SK-N-MC (cell line): ENCODE measurements around the gene ITPKB.

Experiments used
- DNase-seq: peaks from one replicate; pipeline ENCODE4 v3.0.0-alpha.2; 2011; ENCODE audit warnings: low read depth, low spot score
- H3K27ac ChIP-seq: fragments of 200-600 bp; sonication (generic); 2 replicates; pipeline ENCODE4 v1.5.1; 2016; ENCODE audit warnings: mixed run types
- H3K36me3 ChIP-seq: fragments of 200-600 bp; sonication (generic); 2 replicates; pipeline ENCODE4 v1.6.1; 2017; ENCODE audit warnings: antibody characterized with exemption, low read length, mixed read lengths; ENCODE audit not compliant: insufficient read depth
- H3K4me3 ChIP-seq: fragments of 200-600 bp; sonication (generic); 2 replicates; pipeline ENCODE4 v1.5.1; 2016
- H3K9ac ChIP-seq: fragments of 200-600 bp; sonication (generic); 2 replicates; pipeline ENCODE4 v1.8.0; 2017; ENCODE audit warnings: mixed run types, mixed read lengths; ENCODE audit not compliant: insufficient read length
- H3K9me3 ChIP-seq: fragments of 200-600 bp; sonication (generic); 2 replicates; pipeline ENCODE4 v1.6.1; 2017; ENCODE audit warnings: low read depth, mild to moderate bottlenecking, antibody characterized with exemption, low read length, moderate library complexity, mixed read lengths
- EZH2 ChIP-seq: fragments of 200-600 bp; sonication (generic); IDR thresholded peaks from one replicate; pipeline ENCODE4 v1.6.1; 2017; ENCODE audit warnings: antibody characterized with exemption
- FOXP2 ChIP-seq: optimal IDR thresholded peaks from 2 replicates; pipeline ENCODE3; 2011; ENCODE audit warnings: mild to moderate bottlenecking, moderate library complexity; ENCODE audit not compliant: insufficient read depth; ENCODE audit errors: extremely low read length, control extremely low read depth
- POLR2AphosphoS5 ChIP-seq: IDR thresholded peaks from 2 replicates; pipeline ENCODE4 v1.6.1; 2012; ENCODE audit warnings: mild to moderate bottlenecking, low read depth, low read length, borderline replicate concordance

ITPKB gene

DNA sequence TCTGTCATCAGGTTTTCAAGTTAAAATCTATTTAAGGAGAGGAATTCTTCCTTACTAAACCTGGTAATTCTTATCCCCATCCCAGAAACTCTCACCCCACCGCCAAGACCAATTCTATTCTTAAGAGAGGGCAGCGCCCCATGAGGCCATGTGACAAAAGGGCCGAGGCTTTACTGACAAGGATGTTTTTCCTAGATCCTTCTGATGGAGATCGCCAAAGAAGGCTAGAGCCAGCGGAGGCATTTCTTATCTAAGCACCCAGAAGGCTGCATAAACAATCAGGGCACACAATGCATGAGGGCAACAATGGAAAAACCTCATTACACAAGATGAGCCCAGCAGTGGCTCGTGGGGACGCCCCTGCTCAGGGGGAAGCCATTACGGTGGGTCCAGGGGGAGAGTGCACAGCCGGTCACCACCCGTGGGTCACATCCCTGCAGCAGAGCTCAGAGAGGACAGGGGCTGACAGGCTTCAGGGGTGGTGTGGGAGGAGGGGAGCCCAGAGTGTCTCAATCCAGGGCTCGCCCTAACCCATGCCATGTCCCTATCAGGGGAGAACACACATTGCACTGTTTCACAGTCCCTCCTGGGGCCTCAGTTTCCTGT is 88.7 kb downstream of the ITPKB start:
- H3K27ac ChIP-seq = no peak overlapping the region
- H3K9me3 ChIP-seq = no peaks in the 10 kb centered on the region
- no peak for TF ChIP-seq POLR2AphosphoS5
- TF ChIP-seq FOXP2 = no peak
- TF ChIP-seq EZH2 = no peak
- H3K9ac ChIP-seq = no peak overlapping the region
- DNase-seq = no peak
- no peak overlapping the region for H3K4me3 ChIP-seq
- no peaks in the 10 kb centered on the region; the same call in 1 of the 2 replicates for H3K36me3 ChIP-seq

- no peak for TF ChIP-seq EZH2
- no peak for TF ChIP-seq POLR2AphosphoS5
- no peak for TF ChIP-seq FOXP2
- no peak overlapping the region for H3K27ac ChIP-seq
- H3K9me3 ChIP-seq = no peaks in the 10 kb centered on the region
- H3K4me3 ChIP-seq = no peak overlapping the region
- H3K9ac ChIP-seq = no peak overlapping the region
- no peaks in the 10 kb centered on the region; the same call in 1 of the 2 replicates for H3K36me3 ChIP-seq
- no peak for DNase-seq
These were observed 89.3 kb downstream of the ITPKB start for GRCh38 chr1:226649780-226650179.

DNA sequence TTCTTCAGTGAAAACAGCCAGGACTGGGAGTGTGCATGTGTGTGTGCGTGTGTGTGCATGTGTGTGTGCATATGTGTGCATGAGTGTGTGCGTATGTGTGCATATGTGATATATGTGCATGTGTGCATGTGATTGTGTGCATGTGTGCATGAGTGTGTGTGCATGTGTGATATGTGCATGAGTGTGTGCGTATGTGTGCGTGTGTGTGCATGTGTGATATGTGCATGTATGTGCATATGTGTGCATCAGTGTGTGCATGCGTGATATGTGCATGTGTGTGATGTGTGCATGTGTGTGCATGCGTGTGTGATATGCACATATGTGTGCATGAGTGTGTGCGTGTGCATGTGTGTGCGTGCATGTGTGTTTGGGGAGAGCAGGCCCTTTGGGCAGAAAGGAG is 89.8 kb downstream of the ITPKB start:
- no peak overlapping the region for H3K9ac ChIP-seq
- TF ChIP-seq POLR2AphosphoS5 = no peak
- H3K27ac ChIP-seq = no peak overlapping the region
- no peaks in the 10 kb centered on the region; the same call in 1 of the 2 replicates for H3K36me3 ChIP-seq
- no peaks in the 10 kb centered on the region for H3K9me3 ChIP-seq
- DNase-seq = no peak
- no peak overlapping the region for H3K4me3 ChIP-seq

DNA sequence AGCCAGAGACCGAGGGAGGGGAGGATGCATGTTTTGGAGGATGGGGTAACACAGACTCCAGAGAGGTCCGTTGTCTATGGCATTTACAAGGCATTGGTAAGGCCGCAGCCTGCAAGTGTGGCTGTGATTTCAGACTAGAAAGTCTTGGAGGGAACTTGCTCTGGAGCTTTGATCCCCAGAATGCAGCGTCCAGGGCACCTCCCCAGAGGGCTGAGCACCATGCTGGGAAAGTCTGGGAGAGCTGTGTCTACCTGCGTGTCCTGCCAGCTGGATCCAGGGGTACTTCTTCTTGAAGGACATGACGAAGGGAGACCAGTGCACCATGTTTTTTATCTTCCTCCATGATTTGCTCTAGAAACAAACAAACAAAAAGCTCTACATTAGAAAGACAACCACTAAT is 90.7 kb downstream of the ITPKB start:
- Histone ChIP-seq H3K4me3 (no peak overlapping the region), H3K9ac (no peak overlapping the region), H3K9me3 (no peaks in the 10 kb centered on the region), H3K36me3 (no peaks in the 10 kb centered on the region; the same call in 1 of the 2 replicates), H3K27ac (no peak overlapping the region)
- TF ChIP-seq EZH2 = no peak
- TF ChIP-seq FOXP2 = no peak
- no peak for DNase-seq

GRCh38 chr1:226647719-226648118 is 91.4 kb downstream of the ITPKB start:
- DNase-seq = no peak
- no peak overlapping the region for H3K4me3 ChIP-seq
- no peak for TF ChIP-seq POLR2AphosphoS5
- TF ChIP-seq EZH2 = no peak
- TF ChIP-seq FOXP2 = no peak
- no peak overlapping the region for H3K27ac ChIP-seq
- H3K9ac ChIP-seq = no peak overlapping the region
- no peaks in the 10 kb centered on the region for H3K9me3 ChIP-seq
- no peaks in the 10 kb centered on the region; the same call in 1 of the 2 replicates for H3K36me3 ChIP-seq

DNA sequence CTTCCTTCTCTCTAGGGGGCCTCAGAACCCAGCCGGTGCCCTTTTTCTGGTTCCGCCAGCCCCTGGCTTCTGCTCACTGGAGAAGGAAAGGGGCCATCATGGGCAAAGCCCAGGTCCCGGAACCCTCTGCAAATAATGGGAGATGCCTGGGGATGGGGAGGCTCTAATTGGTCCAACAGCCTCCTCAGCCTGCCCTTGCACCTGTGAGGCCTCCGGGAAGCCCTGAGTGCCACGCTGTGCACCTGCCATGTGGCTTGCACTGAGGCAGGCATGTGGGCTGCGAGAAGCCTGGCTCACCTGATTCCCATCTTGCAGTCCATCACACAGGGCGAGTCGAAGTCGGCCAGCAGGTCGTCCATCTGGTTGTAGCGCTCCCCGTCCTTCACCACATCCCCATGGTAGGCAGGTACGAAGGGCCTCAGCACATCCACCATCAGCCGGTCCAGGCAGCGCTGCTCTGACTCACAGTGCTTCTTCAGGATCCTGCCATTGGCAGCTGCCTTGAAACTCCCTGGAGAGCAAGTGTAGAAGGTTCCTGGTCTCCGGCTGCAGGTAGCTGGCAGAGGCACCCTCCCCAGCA is 92.1 kb downstream of the ITPKB start:
- no peaks in the 10 kb centered on the region for H3K9me3 ChIP-seq
- DNase-seq = no peak
- no peak overlapping the region for H3K9ac ChIP-seq
- no peak overlapping the region for H3K27ac ChIP-seq
- H3K4me3 ChIP-seq = no peak overlapping the region
- no peaks in the 10 kb centered on the region; the same call in 1 of the 2 replicates for H3K36me3 ChIP-seq
- TF ChIP-seq EZH2 (no peak), FOXP2 (no peak), POLR2AphosphoS5 (no peak)

- Histone ChIP-seq H3K9ac (no peak overlapping the region), H3K27ac (no peak overlapping the region), H3K4me3 (no peak overlapping the region), H3K9me3 (no peaks in the 10 kb centered on the region), H3K36me3 (no peaks in the 10 kb centered on the region; the same call in 1 of the 2 replicates)
- no peak for DNase-seq
- TF ChIP-seq EZH2 (no peak), FOXP2 (no peak), POLR2AphosphoS5 (no peak)
These were observed 92.8 kb downstream of the ITPKB start for GRCh38 chr1:226646026-226646869.

DNA sequence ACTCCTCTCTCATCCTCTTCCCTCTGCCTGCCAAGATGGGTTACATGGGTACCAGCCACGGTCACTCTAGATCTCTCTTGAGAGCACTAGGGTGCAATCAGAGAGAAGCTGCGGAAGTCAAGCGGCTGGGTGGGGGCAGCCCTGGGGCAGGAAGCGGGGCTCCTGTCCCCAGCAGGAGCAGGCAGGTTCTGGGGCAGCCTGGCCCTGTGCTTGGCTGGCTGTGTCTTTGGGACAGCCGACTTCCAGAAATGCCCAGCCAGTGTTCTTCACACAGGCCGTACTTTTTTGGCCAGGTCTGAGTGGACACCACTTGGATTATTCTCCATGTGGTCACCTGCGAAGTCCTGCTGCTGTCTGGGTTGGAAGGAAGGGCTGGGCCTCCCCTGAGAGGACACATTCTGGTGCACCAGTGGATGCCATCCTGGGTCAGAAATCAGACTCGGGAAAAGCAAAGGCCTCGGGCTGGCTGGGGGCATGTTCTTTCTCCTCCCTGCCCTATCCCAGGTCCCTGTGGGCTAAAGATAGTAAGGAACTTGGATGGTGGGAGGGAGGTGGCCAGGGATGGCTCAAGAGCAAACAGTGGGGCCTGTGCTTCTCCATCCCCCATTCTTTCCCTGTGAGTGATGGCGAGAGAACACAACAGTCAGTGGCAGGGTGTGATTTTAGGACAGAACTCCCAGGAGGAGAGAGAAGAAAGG is 93.7 kb downstream of the ITPKB start:
- TF ChIP-seq POLR2AphosphoS5 (no peak), FOXP2 (no peak), EZH2 (no peak)
- no peak overlapping the region for H3K27ac ChIP-seq
- H3K4me3 ChIP-seq = no peak overlapping the region
- H3K9me3 ChIP-seq = no peaks in the 10 kb centered on the region
- no peak for DNase-seq
- H3K36me3 ChIP-seq = no peaks in the 10 kb centered on the region; the same call in 1 of the 2 replicates
- no peak overlapping the region for H3K9ac ChIP-seq
